Measurements from ENCODE around the gene FSTL4. TPM values are rescaled to one million over a fixed set of nuclear protein-coding genes. Genes with fewer than 3 reads are reported as not detected.

The FSTL4 gene
- total RNA-seq, 1 donor from 2014 or later: 0.21 TPM

GRCh38 chr5:133331941-133332340, 280.4 kb downstream of the FSTL4 start:
- peaks cover 8% of the 10 kb centered on the region for H3K27me3 Mint-ChIP-seq (ENCODE audit: unreplicated experiment)
- DNase-seq (ENCODE audit: low spot score): no peak
- H3K27ac Mint-ChIP-seq (ENCODE audit: unreplicated experiment): no peak overlapping the region

GRCh38 chr5:133330956-133331355, 281.4 kb downstream of the FSTL4 start:
- Mint-ChIP-seq H3K9me3 (ENCODE audit: unreplicated experiment) (no peaks in the 10 kb centered on the region), H3K4me3 (ENCODE audit: unreplicated experiment) (no peak overlapping the region), H3K27ac (ENCODE audit: unreplicated experiment) (no peak overlapping the region), H3K27me3 (ENCODE audit: unreplicated experiment) (peaks cover 8% of the 10 kb centered on the region), H3K4me1 (ENCODE audit: unreplicated experiment) (peaks cover 8% of the 10 kb centered on the region), H3K36me3 (ENCODE audit: low read depth, unreplicated experiment) (peaks cover 3% of the 10 kb centered on the region)
- no peak for TF ChIP-seq CTCF (IDR thresholded peaks at IDR 0.05; ENCODE audit: unreplicated experiment)
- DNase-seq (ENCODE audit: low spot score): no peak

More at GRCh38 chr5:133331941-133332340, 280.4 kb downstream of the FSTL4 start:
- H3K36me3 Mint-ChIP-seq (ENCODE audit: low read depth, unreplicated experiment): peaks cover 3% of the 10 kb centered on the region
- H3K9me3 Mint-ChIP-seq (ENCODE audit: unreplicated experiment): no peaks in the 10 kb centered on the region
- TF ChIP-seq CTCF (IDR thresholded peaks at IDR 0.05; ENCODE audit: unreplicated experiment): no peak
- H3K4me1 Mint-ChIP-seq (ENCODE audit: unreplicated experiment): peaks cover 5% of the 10 kb centered on the region
- no peak overlapping the region for H3K4me3 Mint-ChIP-seq (ENCODE audit: unreplicated experiment)

DNA sequence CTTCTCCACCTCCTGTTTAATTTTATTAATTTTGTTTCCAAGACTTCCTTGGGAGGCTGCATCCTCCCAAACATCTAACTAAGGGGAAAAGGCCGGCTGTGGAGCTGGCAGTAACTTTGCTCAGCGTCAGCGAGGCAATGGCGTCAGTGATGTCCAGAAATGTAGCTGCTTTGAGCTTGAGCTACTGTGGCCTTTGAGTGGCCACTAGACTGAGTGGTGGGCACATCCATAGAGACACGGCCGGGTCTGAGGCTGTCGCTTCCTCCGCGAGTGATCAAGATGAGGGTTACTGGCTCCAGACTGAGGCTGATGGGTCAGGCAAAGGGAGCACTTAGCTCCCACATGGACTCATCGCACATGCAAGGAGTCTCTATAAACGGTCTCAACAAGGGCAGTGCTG, 283.5 kb downstream of the FSTL4 start:
- peaks cover 3% of the 10 kb centered on the region for H3K27me3 Mint-ChIP-seq (ENCODE audit: unreplicated experiment)
- no peak for DNase-seq (ENCODE audit: low spot score)
- H3K4me3 Mint-ChIP-seq (ENCODE audit: unreplicated experiment): no peak overlapping the region
- no peaks in the 10 kb centered on the region for H3K9me3 Mint-ChIP-seq (ENCODE audit: unreplicated experiment)
- peaks cover 8% of the 10 kb centered on the region for H3K4me1 Mint-ChIP-seq (ENCODE audit: unreplicated experiment)
- no peak overlapping the region for H3K27ac Mint-ChIP-seq (ENCODE audit: unreplicated experiment)
- no peak for TF ChIP-seq CTCF (IDR thresholded peaks at IDR 0.05; ENCODE audit: unreplicated experiment)
- no peaks in the 10 kb centered on the region for H3K36me3 Mint-ChIP-seq (ENCODE audit: low read depth, unreplicated experiment)

- Mint-ChIP-seq H3K4me3 (ENCODE audit: unreplicated experiment) (no peak overlapping the region), H3K27me3 (ENCODE audit: unreplicated experiment) (peaks cover 1% of the 10 kb centered on the region), H3K36me3 (ENCODE audit: low read depth, unreplicated experiment) (no peaks in the 10 kb centered on the region), H3K4me1 (ENCODE audit: unreplicated experiment) (peaks cover 8% of the 10 kb centered on the region), H3K27ac (ENCODE audit: unreplicated experiment) (no peak overlapping the region), H3K9me3 (ENCODE audit: unreplicated experiment) (no peaks in the 10 kb centered on the region)
- TF ChIP-seq CTCF (IDR thresholded peaks at IDR 0.05; ENCODE audit: unreplicated experiment): no peak
- no peak for DNase-seq (ENCODE audit: low spot score)
Observed at GRCh38 chr5:133327946-133328401, 284.4 kb downstream of the FSTL4 start.

DNA sequence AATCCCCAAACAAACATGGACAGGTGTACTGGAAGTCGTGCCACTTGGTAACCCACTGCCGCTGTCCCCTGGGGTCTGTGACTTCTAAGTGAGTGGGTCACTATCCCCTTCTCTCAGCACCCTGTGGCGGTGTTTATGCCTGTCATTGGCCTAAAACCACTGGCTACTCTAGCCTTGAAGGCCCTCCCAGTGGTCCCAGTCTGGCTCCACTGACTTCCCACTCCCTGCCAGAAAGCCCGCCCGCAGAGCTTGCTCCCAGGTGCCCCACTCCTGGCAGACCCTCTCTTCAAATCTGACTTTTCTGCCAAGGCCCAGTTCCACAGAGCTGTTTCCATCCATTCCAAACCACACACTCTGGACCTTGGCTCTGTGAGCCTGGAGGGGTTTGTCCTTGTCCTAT, 286.0 kb downstream of the FSTL4 start:
- DNase-seq (ENCODE audit: low spot score): no peak
- Mint-ChIP-seq H3K27ac (ENCODE audit: unreplicated experiment) (no peak overlapping the region), H3K4me1 (ENCODE audit: unreplicated experiment) (peaks cover 4% of the 10 kb centered on the region), H3K4me3 (ENCODE audit: unreplicated experiment) (no peak overlapping the region), H3K27me3 (ENCODE audit: unreplicated experiment) (peaks cover 1% of the 10 kb centered on the region), H3K9me3 (ENCODE audit: unreplicated experiment) (no peaks in the 10 kb centered on the region), H3K36me3 (ENCODE audit: low read depth, unreplicated experiment) (no peaks in the 10 kb centered on the region)
- TF ChIP-seq CTCF (IDR thresholded peaks at IDR 0.05; ENCODE audit: unreplicated experiment): no peak
